Cerebellar cortex (tissue), 1 donor: ENCODE results near the gene TRIM72.
"Not testable (repeated sequence)": the region's sequence is repeated elsewhere in the genome, so short reads cannot be mapped to it uniquely, and the experiment has no call there.

ENCODE experiments used
- DNase-seq: peaks from one replicate; pipeline ENCODE4 v3.0.0-alpha.2; 2015; ENCODE audit warnings: low spot score

TRIM72 gene

GRCh38 chr16:31213877-31214707, at the start of gene TRIM72:
Gene TRIM72, plus strand, starts transcription at chr16:31214119. Its CDS starts 620 bp downstream, at chr16:31214739.
- DNase-seq, result peak; percentile 44

- DNase-seq, result no peak
Measured at GRCh38 chr16:31167315-31167714, 46.6 kb upstream of the TRIM72 start.

- no peak for DNase-seq
Measured at GRCh38 chr16:31168848-31169247, 45.1 kb upstream of the TRIM72 start.

- not testable (repeated sequence) for DNase-seq
Measured at GRCh38 chr16:31170048-31170447, 43.9 kb upstream of the TRIM72 start.

GRCh38 chr16:31177136-31177535, 36.8 kb upstream of the TRIM72 start:
- DNase-seq, result no peak

- DNase-seq, result no peak
Measured at GRCh38 chr16:31179219-31179746, 34.6 kb upstream of the TRIM72 start.

- DNase-seq, result peak; percentile 93
Measured at GRCh38 chr16:31179747-31180459, 34.0 kb upstream of the TRIM72 start, which contains the start of gene FUS. Gene FUS, plus strand, starts transcription at chr16:31180139. Its CDS starts 76 bp downstream, at chr16:31180215.

GRCh38 chr16:31181102-31181830, 32.7 kb upstream of the TRIM72 start:
- no peak for DNase-seq

GRCh38 chr16:31182391-31182790, 31.5 kb upstream of the TRIM72 start:
- DNase-seq, result no peak

GRCh38 chr16:31183432-31184428, 30.2 kb upstream of the TRIM72 start:
- DNase-seq, result no peak

- no peak for DNase-seq
Measured at GRCh38 chr16:31184888-31185287, 29.0 kb upstream of the TRIM72 start.

- no peak for DNase-seq
Measured at GRCh38 chr16:31185339-31185738, 28.6 kb upstream of the TRIM72 start.

GRCh38 chr16:31186176-31186575, 27.7 kb upstream of the TRIM72 start:
- DNase-seq, result no peak

GRCh38 chr16:31186930-31187807, 26.8 kb upstream of the TRIM72 start:
- DNase-seq, result no peak

GRCh38 chr16:31187808-31188189, 26.1 kb upstream of the TRIM72 start:
- DNase-seq, result no peak

GRCh38 chr16:31188450-31189411, 25.2 kb upstream of the TRIM72 start:
- DNase-seq, result no peak

GRCh38 chr16:31189412-31189778, 24.5 kb upstream of the TRIM72 start:
- no peak for DNase-seq

- DNase-seq, result no peak
Measured at GRCh38 chr16:31190061-31190460, 23.9 kb upstream of the TRIM72 start.
